ENCODE data around the gene MARCHF7. TPM values are rescaled to one million over a fixed set of nuclear protein-coding genes. Genes with fewer than 3 reads are reported as not detected.

The MARCHF7 gene
- total and polyA plus RNA-seq, 4 experiments from 2014 or later, result 113 to 196 (median 139) TPM

GRCh38 chr2:159759577-159759976 is 47.3 kb downstream of the MARCHF7 start:
- no peaks in the 10 kb centered on the region for H3K27me3 ChIP-seq (ENCODE audit: insufficient read depth, low read length)
- no peak overlapping the region for H3K27ac ChIP-seq (ENCODE audit: low read depth, low read length)
- DNase-seq, result no peak
- Mint-ChIP-seq H3K4me1 (peaks cover 5 to 15% (median 9%) of the 10 kb centered on the region in 4 donors), H3K27ac (no peak overlapping the region), H3K36me3 (peaks cover 40 to 53% of the 10 kb centered on the region in 2 donors), H3K9me3 (no peaks in the 10 kb centered on the region), H3K4me3 (no peak overlapping the region), H3K27me3 (no peaks in the 10 kb centered on the region)
- no peaks in the 10 kb centered on the region for H3K9me3 ChIP-seq (ENCODE audit: control insufficient read depth in 1 of 2, low read length in 2 of 2)
- H3K36me3 ChIP-seq (ENCODE audit: insufficient read depth, low read length), result peaks cover 43% of the 10 kb centered on the region
- no peak overlapping the region for H3K4me3 ChIP-seq (ENCODE audit: low read length in 2 of 2)
- ChIA-PET CTCF (ENCODE audit: partially characterized antibody) (no interaction called here), POLR2A (ENCODE audit: partially characterized antibody) (no interaction called here)
- H3K4me1 ChIP-seq (ENCODE audit: insufficient read depth, low read length), result no peaks in the 10 kb centered on the region
- intact Hi-C loops (cut with micrococcal nuclease), result no loop called here

DNA sequence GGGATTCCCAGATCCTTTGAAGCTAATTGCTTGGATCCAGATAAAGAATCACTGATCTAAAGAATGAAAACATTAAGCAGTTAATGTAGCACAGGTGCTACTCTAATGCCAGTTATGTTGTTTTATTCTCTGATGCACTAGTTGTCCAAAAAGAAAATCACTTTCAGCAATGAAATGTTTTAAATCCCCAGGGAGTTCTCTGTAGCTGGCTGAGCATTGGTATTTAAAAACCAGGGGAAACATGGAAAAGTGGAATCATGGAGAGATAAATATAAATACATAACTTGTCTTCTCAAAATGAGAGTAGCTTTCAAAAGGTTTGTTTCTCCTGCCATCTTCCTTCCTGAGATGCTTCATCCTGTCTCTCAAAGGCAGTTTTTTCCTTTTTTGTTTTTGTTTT is 48.0 kb downstream of the MARCHF7 start:
- H3K4me1 ChIP-seq (ENCODE audit: insufficient read depth, low read length), result no peaks in the 10 kb centered on the region
- Mint-ChIP-seq H3K4me3 (no peak overlapping the region), H3K4me1 (peaks cover 5 to 15% (median 9%) of the 10 kb centered on the region in 4 donors), H3K36me3 (peaks cover 44 to 58% of the 10 kb centered on the region in 2 donors), H3K9me3 (no peaks in the 10 kb centered on the region), H3K27ac (peak overlapping the region in 2 of 7 donors; percentile 17 to 48), H3K27me3 (no peaks in the 10 kb centered on the region)
- intact Hi-C loops (cut with micrococcal nuclease), result no loop called here
- H3K27ac ChIP-seq (ENCODE audit: low read depth, low read length), result no peak overlapping the region
- no peak for DNase-seq
- H3K4me3 ChIP-seq (ENCODE audit: low read length in 2 of 2), result no peak overlapping the region
- POLR2A ChIA-PET (ENCODE audit: partially characterized antibody), result interaction anchor here (1.1 kb wide), 1 partner anchor 48 kb away, joined by 3 read pairs; the partner anchor contains the start of gene MARCHF7
- CTCF ChIA-PET (ENCODE audit: partially characterized antibody), result no interaction called here
- H3K36me3 ChIP-seq (ENCODE audit: insufficient read depth, low read length), result peaks cover 49% of the 10 kb centered on the region
- H3K27me3 ChIP-seq (ENCODE audit: insufficient read depth, low read length), result no peaks in the 10 kb centered on the region
- no peaks in the 10 kb centered on the region for H3K9me3 ChIP-seq (ENCODE audit: control insufficient read depth in 1 of 2, low read length in 2 of 2)

DNA sequence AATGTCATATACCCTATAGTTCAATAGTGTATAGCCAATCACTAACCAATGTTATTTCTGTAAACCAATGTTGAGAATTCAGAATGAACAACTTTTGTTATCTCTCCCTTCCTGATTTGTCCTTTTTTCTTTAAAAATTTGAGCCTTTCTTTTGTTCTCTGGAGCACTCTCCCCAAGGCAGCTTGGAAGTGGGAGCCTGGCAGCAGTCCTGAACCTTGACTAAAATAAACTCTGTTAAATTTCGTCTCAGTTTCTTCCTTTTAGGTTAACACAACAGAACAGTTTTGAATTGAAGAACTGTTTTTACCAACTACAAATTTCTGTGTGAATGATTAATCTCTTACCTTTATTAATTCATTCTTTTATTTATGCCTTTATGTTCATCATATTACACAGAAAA is 49.8 kb downstream of the MARCHF7 start:
- no peak for DNase-seq
- H3K9me3 Mint-ChIP-seq, result no peaks in the 10 kb centered on the region
- H3K9me3 ChIP-seq (ENCODE audit: control insufficient read depth in 1 of 2, low read length in 2 of 2), result no peaks in the 10 kb centered on the region
- peaks cover 57 to 68% of the 10 kb centered on the region in 2 donors for H3K36me3 Mint-ChIP-seq
- no peak overlapping the region for H3K4me3 ChIP-seq (ENCODE audit: low read length in 2 of 2)
- H3K27ac ChIP-seq (ENCODE audit: low read depth, low read length), result no peak overlapping the region
- no peaks in the 10 kb centered on the region for H3K27me3 Mint-ChIP-seq
- intact Hi-C loops (cut with micrococcal nuclease), result no loop called here
- peaks cover 5 to 15% (median 9%) of the 10 kb centered on the region in 4 donors for H3K4me1 Mint-ChIP-seq
- POLR2A ChIA-PET (ENCODE audit: partially characterized antibody), result no interaction called here
- CTCF ChIA-PET (ENCODE audit: partially characterized antibody), result interaction anchor here (0.9 kb wide), 1 partner anchor 14 kb away, joined by 3 read pairs; no protein-coding TSS in a partner anchor
- no peaks in the 10 kb centered on the region for H3K4me1 ChIP-seq (ENCODE audit: insufficient read depth, low read length)
- H3K4me3 Mint-ChIP-seq, result no peak overlapping the region
- H3K27ac Mint-ChIP-seq, result no peak overlapping the region
- peaks cover 52% of the 10 kb centered on the region for H3K36me3 ChIP-seq (ENCODE audit: insufficient read depth, low read length)
- H3K27me3 ChIP-seq (ENCODE audit: insufficient read depth, low read length), result no peaks in the 10 kb centered on the region

Other genes starting within 250 kb of the MARCHF7 start
- gene BAZ2B, start 96.0 kb upstream of the MARCHF7 start, total RNA-seq, result 10 to 100 TPM; 34.6 to 35.6 TPM
- gene BAZ2B, start 96.0 kb upstream of the MARCHF7 start, polyA plus RNA-seq, result 10 to 100 TPM in 1 of 2 donors, 1 to 10 TPM in 1; 4.3 to 17.3 TPM
- 1 to 10 TPM in 1 of 2 experiments, under 1 TPM in 1; 0.81 to 1.0 TPM for gene CD302, start 85.7 kb downstream of the MARCHF7 start, total RNA-seq
- under 1 TPM; 0.12 to 0.33 TPM for gene CD302, start 85.7 kb downstream of the MARCHF7 start, polyA plus RNA-seq
- 10 to 100 TPM; 39.6 to 40.9 TPM for gene LY75, start 192.2 kb downstream of the MARCHF7 start, total RNA-seq
- gene LY75, start 192.2 kb downstream of the MARCHF7 start, polyA plus RNA-seq, result 10 to 100 TPM; 43.8 to 56.9 TPM

All from CD4-positive, alpha-beta memory T cell (primary cell).